Breast epithelium (tissue), 4 donors: ENCODE data around the gene APBB2. TPM values are rescaled to one million over a fixed set of nuclear protein-coding genes. Genes with fewer than 3 reads are reported as not detected.

Experiments used
- DNase-seq, 2 donors: peaks; one replicate each; pipeline ENCODE4 v3.0.0-alpha.2; 2019; ENCODE audit warnings: low spot score in 2 of 2
- H3K27ac ChIP-seq, 2 donors: fragments of 200-600 bp; sonication (generic) in 1 of 2; one replicate each; pipeline ENCODE4 v1.5.1; 2016 to 2019; ENCODE audit warnings: mild to moderate bottlenecking in 1 of 2
- H3K27me3 ChIP-seq, 2 donors: fragments of 200-600 bp; sonication (generic) in 1 of 2; one replicate each; pipeline versions ENCODE4 v1.5.1 to v1.6.0; 2017 to 2019; ENCODE audit warnings: control low read depth in 1 of 2, mild to moderate bottlenecking in 1 of 2
- H3K36me3 ChIP-seq: fragments of 200-600 bp; one replicate; pipeline ENCODE4 v1.5.1; 2019
- H3K4me1 ChIP-seq, 2 donors: fragments of 200-600 bp; sonication (generic); one replicate each; pipeline ENCODE4 v1.5.1; 2016 to 2019; ENCODE audit warnings: control low read depth in 1 of 2
- H3K4me3 ChIP-seq, 3 donors: fragments of 200-600 bp; sonication (generic); 1 replicate in 2 of 3; 2 replicates in 1 of 3; pipeline ENCODE4 v1.5.1; 2016 to 2019; ENCODE audit warnings: mild to moderate bottlenecking in 3 of 3, moderate library complexity in 2 of 3
- H3K9me3 ChIP-seq, 2 donors: fragments of 200-600 bp; sonication (generic) in 1 of 2; one replicate each; pipeline ENCODE4 v1.5.1; 2016 to 2019; ENCODE audit warnings: control low read depth in 1 of 2
- POLR2A ChIP-seq: fragments of 450-650 bp; IDR thresholded peaks from one replicate; pipeline ENCODE4 v1.6.1; 2016; ENCODE audit warnings: antibody characterized with exemption, mild to moderate bottlenecking, moderate library complexity
- POLR2AphosphoS5 ChIP-seq, 3 donors: sonication (generic); formaldehyde crosslinking; IDR thresholded peaks; one replicate each; pipeline ENCODE4 v1.6.1; 2017; ENCODE audit warnings: antibody characterized with exemption in 3 of 3
- intact Hi-C: fragments of 100-400 bp; cut with DNase I; formaldehyde crosslinking; loops from one replicate; pipeline ENCODE4 v1.15.1; 2023; ENCODE audit warnings: low total_unique reads
- total RNA-seq, 3 donors: library from RNA; depleted of rRNA; stranded (reverse); fragments of >200 nt; gene quantifications; one replicate each; pipeline ENCODE4 v1.1.0, GENCODE V29; 2016
- TF ChIP-seq, protein P1 (sequence below), 3 donors: fragments of 450-650 bp; IDR thresholded peaks; one replicate each; pipeline ENCODE4 v1.5.1; 2016 to 2017; ENCODE audit warnings: antibody characterized with exemption in 3 of 3, mild to moderate bottlenecking in 3 of 3, moderate library complexity in 3 of 3

The APBB2 gene
- total RNA-seq, 3 donors from 2014 or later: 87.4 to 192 (median 153) TPM

DNA sequence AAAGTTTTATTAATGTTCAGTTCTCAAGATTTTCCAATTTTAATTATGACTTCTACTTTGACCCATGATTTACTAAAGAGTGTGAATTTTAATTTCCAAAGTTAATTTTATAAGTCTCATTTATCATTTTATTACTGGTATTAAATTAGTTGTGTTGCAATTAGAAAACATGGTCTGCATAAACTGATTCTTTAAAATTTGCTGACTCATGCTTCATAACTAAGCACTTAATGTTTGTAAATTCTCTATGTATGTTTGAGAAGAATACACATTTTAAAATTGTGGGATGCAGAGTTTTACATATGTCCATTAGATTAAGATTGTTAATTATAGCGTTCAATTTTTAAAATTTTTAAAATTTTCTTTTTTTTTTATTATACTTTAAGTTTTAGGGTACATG, 22.2 kb upstream of the APBB2 start:
- Histone ChIP-seq H3K36me3 (no peaks in the 10 kb centered on the region), H3K27me3 (no peaks in the 10 kb centered on the region), H3K27ac (no peak overlapping the region), H3K4me1 (no peaks in the 10 kb centered on the region), H3K9me3 (no peaks in the 10 kb centered on the region), H3K4me3 (no peak overlapping the region)
- intact Hi-C loops: no loop called here
- TF ChIP-seq POLR2AphosphoS5 (IDR thresholded peaks at IDR 0.05): no peak
- TF ChIP-seq, protein P1, sequence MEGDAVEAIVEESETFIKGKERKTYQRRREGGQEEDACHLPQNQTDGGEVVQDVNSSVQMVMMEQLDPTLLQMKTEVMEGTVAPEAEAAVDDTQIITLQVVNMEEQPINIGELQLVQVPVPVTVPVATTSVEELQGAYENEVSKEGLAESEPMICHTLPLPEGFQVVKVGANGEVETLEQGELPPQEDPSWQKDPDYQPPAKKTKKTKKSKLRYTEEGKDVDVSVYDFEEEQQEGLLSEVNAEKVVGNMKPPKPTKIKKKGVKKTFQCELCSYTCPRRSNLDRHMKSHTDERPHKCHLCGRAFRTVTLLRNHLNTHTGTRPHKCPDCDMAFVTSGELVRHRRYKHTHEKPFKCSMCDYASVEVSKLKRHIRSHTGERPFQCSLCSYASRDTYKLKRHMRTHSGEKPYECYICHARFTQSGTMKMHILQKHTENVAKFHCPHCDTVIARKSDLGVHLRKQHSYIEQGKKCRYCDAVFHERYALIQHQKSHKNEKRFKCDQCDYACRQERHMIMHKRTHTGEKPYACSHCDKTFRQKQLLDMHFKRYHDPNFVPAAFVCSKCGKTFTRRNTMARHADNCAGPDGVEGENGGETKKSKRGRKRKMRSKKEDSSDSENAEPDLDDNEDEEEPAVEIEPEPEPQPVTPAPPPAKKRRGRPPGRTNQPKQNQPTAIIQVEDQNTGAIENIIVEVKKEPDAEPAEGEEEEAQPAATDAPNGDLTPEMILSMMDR (IDR thresholded peaks at IDR 0.05): no peak
- TF ChIP-seq POLR2A: no peak
- no peak for DNase-seq

DNA sequence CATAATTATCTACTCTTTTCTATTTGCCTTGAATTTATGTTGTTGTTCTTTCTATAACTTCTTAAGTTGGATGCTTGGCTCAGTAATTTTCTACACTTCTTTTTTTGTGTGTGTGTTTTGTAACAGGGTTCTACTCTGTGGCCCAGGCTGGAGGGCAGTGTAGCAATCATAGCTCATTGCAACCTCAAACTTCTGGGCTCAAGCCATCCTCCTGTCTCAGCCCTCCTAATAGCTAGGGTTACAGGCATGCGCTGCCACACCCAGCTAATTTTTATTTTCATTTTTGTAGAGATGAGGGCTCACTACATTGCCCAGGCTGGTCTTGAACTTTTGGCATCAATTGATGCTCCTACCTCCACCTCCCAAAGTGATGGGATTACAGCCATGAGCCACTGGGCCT, 21.7 kb upstream of the APBB2 start:
- Histone ChIP-seq H3K36me3 (no peaks in the 10 kb centered on the region), H3K4me1 (no peaks in the 10 kb centered on the region), H3K9me3 (no peaks in the 10 kb centered on the region), H3K4me3 (no peak overlapping the region), H3K27me3 (no peaks in the 10 kb centered on the region), H3K27ac (no peak overlapping the region)
- no peak for TF ChIP-seq POLR2AphosphoS5 (IDR thresholded peaks at IDR 0.05)
- no peak for TF ChIP-seq POLR2A
- TF ChIP-seq, protein P1 (IDR thresholded peaks at IDR 0.05): no peak
- intact Hi-C loops: no loop called here
- DNase-seq: no peak

DNA sequence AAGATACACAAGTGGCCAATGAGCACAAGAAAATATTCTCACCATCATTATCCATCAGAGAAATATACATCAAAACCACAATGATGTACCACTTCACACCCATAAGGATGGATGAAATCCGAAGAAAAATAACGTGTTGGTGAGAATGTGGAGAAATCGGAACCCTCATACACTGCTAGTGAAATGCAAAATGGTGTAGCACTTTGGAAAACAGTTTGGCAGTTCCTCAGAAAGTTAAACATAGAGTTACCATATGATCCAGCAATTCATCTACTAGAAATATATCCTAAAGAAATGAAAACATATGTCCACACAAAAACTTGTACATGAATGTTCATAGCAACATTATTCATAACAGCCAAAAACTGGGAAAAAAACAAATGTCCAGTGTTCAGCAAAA, 18.5 kb upstream of the APBB2 start:
- Histone ChIP-seq H3K4me1 (no peaks in the 10 kb centered on the region), H3K27me3 (no peaks in the 10 kb centered on the region), H3K4me3 (no peak overlapping the region), H3K36me3 (no peaks in the 10 kb centered on the region), H3K9me3 (no peaks in the 10 kb centered on the region), H3K27ac (no peak overlapping the region)
- no peak for DNase-seq
- TF ChIP-seq POLR2A (no peak), POLR2AphosphoS5 (IDR thresholded peaks at IDR 0.05) (no peak)
- TF ChIP-seq, protein P1 (IDR thresholded peaks at IDR 0.05): no peak
- intact Hi-C loops: no loop called here

DNA sequence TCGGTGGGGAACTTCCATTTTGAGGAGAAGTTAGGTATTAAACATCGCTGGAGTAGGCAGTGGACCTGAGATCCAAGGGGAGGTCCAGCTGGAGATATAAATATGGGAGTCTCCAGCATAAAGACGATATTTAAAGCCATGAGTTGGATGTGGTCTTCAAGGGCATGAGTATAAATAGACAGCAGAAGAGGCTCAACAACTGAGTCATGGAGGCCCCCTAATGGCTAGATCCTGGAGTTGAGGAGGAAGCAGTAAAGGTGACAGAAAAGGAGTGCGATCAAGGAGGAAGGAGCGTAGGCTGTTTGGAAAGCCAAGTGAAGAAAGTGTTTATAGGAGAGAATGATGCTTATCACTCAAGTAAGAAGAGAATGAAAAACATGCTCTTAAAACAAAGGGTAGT, 18.1 kb upstream of the APBB2 start:
- TF ChIP-seq POLR2A (no peak), POLR2AphosphoS5 (IDR thresholded peaks at IDR 0.05) (no peak)
- TF ChIP-seq, protein P1 (IDR thresholded peaks at IDR 0.05): no peak
- H3K27ac ChIP-seq: no peak overlapping the region
- H3K9me3 ChIP-seq: no peaks in the 10 kb centered on the region
- DNase-seq: no peak
- H3K4me1 ChIP-seq: no peaks in the 10 kb centered on the region
- intact Hi-C loops: no loop called here
- H3K4me3 ChIP-seq: no peak overlapping the region
- H3K36me3 ChIP-seq: no peaks in the 10 kb centered on the region
- no peaks in the 10 kb centered on the region for H3K27me3 ChIP-seq

DNA sequence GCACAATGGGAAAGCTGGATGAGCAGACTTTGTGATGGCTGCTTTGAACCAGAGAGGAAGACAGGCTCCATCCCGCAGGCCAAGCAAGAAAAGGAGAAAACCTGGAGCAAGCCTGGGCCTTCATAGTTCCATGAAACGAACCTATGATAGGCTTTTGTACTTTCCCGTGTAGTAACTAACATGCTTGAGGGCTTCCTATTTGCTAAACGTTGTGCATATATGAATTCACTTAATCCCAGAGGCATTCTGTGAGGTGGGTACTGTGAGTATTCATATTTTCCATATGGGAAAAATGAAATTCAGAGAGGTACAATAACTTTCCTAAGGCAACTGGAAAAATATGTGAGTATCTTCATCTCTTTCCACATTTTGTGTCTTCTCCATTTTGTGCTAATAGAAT, 13.6 kb upstream of the APBB2 start:
- intact Hi-C loops: no loop called here
- no peaks in the 10 kb centered on the region for H3K9me3 ChIP-seq
- H3K27me3 ChIP-seq: no peaks in the 10 kb centered on the region
- no peaks in the 10 kb centered on the region for H3K36me3 ChIP-seq
- DNase-seq: no peak
- TF ChIP-seq POLR2AphosphoS5 (IDR thresholded peaks at IDR 0.05) (no peak), POLR2A (no peak)
- TF ChIP-seq, protein P1 (IDR thresholded peaks at IDR 0.05): no peak
- no peak overlapping the region for H3K27ac ChIP-seq
- no peaks in the 10 kb centered on the region for H3K4me1 ChIP-seq
- no peak overlapping the region for H3K4me3 ChIP-seq
